GM21786 (cell line): ENCODE data around the gene MACROD1.

ENCODE experiments used
- ATAC-seq: cut with Tn5 transposase; IDR thresholded peaks from one replicate; pipeline ENCODE4 v1.9.1; 2021; ENCODE audit not compliant: unreplicated experiment

The MACROD1 gene

DNA sequence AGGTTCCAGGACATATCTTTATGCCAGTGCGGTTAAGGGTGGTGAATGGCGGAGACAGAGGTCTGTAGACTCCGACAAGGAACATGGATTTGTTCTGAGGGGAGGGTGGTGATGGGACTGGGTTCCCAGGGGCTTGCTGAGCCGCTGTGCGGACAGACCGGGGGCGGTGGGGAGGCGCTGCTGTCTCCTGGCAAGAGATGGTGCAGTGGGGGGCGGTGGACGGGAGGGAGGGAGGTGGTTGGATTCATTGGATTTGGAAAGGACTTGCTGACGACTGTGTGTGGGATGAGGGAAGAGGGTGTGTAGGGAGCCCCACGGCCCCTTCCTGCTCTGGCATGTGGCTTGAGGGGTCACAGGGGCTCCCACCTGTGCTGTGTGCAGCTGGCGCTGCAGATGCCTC, 87.0 kb downstream of the MACROD1 start:
- no peak for ATAC-seq

DNA sequence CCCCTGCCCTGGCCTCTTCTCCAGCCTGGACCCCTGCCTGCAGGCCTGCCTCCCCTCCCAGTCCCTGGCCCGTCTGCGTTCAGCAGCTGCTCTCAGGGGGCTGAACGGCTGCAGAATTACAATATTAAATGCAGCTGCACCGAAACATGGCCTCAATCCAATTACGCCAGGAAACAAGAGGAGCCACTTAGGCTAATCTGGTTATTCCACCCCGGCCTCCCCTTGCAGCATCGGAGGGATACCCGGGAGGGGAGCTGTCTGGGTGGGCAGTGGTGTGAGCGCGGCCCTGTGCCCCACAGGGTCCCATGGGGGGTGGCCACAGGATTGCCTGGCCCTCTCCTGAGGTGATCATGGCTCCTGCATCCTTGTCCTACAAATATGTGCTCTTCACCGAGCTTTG, 87.6 kb downstream of the MACROD1 start:
- no peak for ATAC-seq

- no peak for ATAC-seq
Measured at GRCh38 chr11:64077607-64078006, 88.3 kb downstream of the MACROD1 start.

- ATAC-seq: no peak
Measured at GRCh38 chr11:64076758-64077157, 89.2 kb downstream of the MACROD1 start.

- ATAC-seq: no peak
Measured at GRCh38 chr11:64074239-64074638, 91.7 kb downstream of the MACROD1 start.

DNA sequence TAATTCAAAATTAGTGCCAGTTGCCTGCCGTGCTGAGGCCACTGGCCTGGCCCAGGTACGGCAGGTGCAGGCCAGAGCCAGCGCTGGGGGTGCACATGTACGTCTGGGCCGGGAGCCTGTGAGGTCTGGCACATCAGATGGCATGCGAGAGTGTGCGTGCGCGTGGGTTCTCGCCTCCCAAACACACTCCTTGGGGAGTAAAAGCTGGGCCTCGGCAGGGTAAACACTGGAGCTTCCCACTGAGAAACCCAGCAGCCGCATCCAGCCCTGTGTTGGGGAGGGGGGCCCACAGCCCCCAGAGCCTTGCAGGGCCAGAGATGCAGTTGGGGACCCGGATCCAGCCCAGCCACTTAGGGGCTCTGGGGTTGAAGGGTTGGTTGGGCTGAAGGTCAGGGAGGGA, 92.4 kb downstream of the MACROD1 start:
- ATAC-seq: no peak

- ATAC-seq: no peak
Measured at GRCh38 chr11:64072871-64073270, 93.0 kb downstream of the MACROD1 start.

DNA sequence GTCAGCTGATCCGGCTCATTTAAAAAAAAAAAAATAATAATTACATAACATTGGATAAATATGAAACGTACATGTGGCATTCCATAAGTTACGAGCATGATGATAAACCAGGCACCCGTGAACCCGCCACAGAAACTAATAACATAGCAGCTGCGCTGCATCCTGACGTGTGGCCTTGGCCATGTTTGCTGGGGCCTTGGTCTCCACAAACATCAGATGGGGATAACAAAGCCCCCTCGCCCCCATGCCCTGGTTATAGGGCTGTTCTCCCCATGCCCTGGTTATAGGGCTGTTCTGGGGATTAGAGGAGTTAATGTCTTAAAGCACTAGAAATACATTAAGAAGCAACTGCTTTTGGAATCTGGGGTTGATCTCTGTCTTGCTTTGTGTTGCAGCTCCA, 93.5 kb downstream of the MACROD1 start:
- no peak for ATAC-seq

DNA sequence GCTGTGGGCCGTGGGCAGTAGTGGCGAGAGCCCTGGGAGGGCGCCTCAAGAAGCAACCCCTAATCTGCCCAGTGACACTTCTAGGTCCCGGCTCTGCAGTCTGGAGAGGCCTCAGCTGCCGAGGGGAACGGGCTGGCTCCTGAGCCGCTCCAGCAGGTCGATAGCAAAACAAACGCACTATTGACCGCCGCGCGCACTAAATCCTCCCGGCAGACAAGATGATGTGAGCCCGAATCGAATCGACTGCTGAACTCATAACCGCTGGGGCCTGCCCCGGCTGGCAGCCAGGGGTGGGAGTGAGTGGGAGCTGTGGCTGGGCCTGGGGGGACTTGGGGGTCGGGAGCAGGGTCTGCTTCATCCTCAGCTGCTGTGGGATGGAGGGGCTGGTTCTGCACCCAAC, 94.1 kb downstream of the MACROD1 start:
- no peak for ATAC-seq

DNA sequence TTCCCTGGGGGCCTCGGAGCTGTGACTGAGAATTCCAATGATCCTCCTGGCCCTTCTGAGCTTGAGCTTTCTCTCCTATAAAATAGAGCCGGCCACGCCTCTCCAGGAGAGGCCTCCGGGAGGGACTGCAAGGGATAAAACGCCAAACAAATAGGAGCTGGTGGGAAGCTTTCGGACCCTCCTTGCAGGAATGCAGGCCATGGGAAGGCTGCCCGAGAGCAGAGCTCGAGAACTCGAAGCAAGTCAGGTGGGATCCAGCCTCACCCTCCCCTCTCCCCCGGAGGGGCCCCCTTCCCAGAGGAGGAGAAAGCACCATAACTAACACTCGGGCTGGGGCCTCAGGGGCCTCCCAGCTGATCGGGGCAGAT, 95.6 kb downstream of the MACROD1 start:
- no peak for ATAC-seq

DNA sequence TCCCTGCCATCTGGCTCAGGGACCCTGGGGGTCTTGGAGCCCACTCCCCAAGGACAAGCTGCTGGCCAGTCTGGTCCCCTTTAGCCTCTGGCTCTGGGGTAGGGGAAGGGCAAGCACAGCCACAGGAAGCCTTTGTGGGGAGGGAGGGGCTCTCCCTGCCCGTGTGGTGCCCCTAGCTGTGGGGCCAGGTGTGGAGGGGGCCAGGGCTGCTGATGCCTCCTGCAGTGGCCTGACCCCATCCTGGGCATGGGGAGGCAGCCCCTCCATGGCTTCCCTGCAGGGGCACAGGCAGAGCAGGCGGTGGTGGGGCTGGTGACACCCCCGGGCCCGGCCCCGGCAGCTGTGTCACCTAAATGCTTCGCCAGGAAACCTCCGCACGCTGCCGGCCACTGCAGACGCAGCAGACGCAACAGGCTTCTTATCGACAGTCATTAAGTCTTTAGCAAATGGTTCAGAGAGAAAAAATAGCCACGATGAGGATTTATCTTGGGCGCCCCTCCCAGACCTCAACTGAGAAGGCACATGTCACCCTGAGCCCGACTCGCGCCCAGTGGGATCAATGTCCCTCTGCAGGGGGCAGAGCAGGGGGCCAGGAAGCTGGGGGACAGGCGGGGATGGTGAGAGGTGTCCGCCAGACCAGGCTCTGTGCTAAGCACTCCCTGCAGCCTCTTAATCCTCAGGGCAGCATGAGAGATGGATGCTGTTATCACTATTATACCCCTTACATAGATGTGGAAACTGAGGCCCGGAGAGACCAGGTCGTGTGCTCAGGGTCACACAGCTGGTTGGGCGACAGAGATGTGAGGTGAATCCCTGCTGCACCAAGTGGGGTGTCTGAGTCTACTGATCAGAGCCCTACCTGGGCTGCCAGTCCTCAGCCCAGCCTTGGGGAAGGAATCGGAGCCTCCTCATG, 96.3 kb downstream of the MACROD1 start:
- no peak for ATAC-seq

GRCh38 chr11:64068705-64069400, 97.1 kb downstream of the MACROD1 start:
- ATAC-seq: no peak

- no peak for ATAC-seq
Measured at GRCh38 chr11:64067230-64067993, 98.5 kb downstream of the MACROD1 start.

DNA sequence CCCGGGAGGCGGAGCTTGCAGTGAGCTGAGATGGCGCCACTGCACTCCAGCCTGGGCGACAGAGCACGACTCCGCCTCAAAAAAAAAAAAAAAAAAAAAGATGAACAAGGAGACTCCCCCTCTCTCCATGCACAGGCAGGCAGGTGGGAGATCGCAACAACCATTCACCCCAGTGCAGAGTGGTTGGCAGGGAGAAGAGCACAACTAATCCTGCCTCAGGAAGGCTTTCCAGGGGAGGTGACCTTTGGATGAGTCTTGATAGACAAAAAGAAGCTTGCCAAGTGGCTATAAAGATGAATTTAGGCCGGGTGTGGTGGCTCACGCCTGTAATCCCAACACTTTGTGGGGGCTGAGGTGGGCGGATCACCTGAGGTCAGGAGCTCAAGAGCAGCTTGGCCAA, 100.2 kb downstream of the MACROD1 start:
- ATAC-seq: no peak

DNA sequence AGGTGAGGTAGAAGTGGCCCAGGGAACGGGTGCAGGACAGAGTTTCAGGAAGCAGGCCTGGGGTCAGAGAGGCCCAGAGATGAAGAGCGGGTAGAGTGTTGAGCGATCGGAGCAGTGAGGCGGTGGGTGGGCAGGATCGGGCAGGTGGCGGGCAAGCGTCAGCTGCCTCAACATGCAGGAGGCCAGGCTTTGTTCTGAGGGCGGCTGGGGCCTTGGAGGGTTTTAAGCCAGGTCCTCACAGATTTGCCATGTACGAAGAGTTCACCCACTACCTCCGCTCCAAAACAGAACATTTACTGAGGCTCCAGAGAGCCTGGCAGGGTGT, 100.8 kb downstream of the MACROD1 start:
- ATAC-seq: no peak

- no peak for ATAC-seq
Measured at GRCh38 chr11:64064374-64065140, 101.4 kb downstream of the MACROD1 start.

GRCh38 chr11:64063777-64064176, 102.1 kb downstream of the MACROD1 start:
- no peak for ATAC-seq

- ATAC-seq: no peak
Measured at GRCh38 chr11:64062185-64063039, 103.5 kb downstream of the MACROD1 start.

DNA sequence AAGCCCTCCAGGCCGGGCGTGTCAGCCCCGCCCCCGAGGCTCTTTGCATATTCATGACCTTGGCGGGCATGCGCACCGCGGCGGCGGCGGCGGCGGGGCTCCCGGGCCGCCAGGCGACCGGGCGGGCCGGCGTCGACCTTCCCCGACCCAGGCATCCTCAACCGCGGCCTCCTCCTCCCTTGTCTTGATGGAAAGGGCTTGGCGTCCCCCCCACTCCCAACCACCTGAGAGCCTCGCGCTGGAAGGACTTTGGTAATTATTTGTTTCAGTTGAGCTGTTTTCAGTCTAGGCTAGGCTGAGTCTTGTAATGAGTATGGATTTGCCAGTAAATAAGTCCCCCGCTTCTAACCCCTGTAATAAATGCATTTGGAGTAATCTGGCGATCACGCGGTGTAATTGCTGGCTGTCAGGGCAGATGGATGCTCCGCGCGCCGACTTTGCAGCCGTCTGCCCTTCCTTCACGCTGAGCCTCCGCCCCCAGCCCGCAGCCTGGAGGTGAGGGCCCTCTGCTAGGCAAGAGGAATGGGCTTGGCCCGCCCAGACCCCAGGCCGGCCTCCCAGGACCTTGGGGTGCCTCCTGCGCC, 105.0 kb downstream of the MACROD1 start:
- no peak for ATAC-seq
